Stimulated activated CD4-positive, alpha-beta T cell treated with anti-CD3 and anti-CD28 coated beads, Interleukin-2, amount 100 ng/mL, for 4 hours (primary cell): ENCODE measurements around the gene ANKRD44.
"Not testable (repeated sequence)": the region's sequence is repeated elsewhere in the genome, so short reads cannot be mapped to it uniquely, and the experiment has no call there.

Experiments used
- DNase-seq: peaks from one replicate; pipeline ENCODE4 v3.0.0-alpha.2; 2020; ENCODE audit warnings: low read depth

ANKRD44 gene

DNA sequence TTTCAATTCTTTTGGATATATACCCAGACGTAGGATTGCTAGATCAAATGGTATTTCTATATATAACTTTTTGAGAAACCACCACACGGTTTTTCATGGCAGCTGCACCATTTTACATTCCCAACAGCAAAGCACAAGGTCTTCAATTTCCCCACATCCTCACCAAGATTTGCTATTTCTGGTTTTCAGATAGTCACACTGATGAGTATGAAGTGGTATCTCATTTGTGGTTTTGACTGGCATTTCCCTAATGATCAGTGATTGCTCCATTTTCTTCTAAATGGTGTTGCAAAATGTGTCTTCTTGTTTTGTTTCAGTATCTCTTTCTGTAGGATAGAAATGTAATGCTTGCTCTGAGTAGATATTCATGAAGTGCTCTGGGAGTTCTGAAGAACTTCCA lies 52.0 kb downstream of the ANKRD44 start:
- no peak for DNase-seq

- no peak for DNase-seq
These were observed 53.9 kb downstream of the ANKRD44 start for GRCh38 chr2:197256547-197257170.

DNA sequence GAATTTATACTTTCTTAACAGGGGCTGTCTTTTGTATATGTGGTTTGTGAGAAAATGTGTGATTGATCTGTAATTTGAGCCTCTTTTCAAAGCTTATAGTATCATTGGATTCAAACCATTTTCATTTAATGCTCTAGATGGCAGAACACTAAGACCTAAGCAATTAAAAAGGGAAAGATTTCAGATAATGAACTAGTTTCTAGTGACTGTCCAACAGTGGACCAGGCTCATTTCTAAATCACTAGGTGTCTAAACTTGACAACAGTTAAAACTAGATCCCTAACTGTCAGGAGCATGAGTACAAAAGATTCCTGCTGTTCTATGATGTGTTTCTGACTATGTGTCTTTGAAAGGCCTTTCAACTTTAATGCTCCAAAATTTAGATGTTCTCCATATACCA lies 54.6 kb downstream of the ANKRD44 start:
- DNase-seq = no peak

- peak; percentile 37 for DNase-seq
These were observed 55.0 kb downstream of the ANKRD44 start for GRCh38 chr2:197255543-197255942.

DNA sequence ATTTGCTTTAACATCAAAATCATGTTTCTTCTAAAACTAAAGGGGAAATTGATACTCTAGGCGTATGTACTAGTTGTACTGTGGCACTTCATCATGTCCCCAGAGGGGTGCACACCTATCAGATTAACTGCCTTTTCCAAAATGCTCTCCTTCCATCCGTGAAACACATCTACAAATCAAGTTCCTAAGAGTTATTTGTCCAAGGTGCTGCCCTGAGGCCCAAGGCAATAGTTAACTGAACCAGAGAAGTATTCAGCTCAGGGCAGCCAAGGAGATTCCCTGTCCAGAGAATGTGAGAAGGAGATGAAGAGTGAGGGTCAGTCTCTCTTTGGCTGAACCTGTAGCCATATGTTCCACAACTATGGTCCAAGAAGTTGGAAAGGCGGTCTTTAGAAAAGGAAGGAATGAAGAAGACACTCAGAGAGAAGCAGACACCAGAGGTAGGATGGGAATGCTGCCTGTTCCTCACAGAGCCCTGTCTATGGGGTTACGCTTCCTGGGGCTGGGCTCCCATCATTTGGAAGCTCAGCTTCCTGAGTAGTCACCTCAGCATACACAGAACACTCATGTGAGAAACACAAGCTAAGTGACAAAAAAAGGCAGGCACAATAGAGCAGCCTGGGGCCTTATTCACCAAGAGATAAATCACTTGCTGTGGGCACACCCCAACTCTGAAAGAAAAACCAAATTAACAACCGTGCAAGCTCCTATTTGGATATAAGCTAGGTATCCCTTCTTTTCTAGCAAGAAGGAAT lies 55.6 kb downstream of the ANKRD44 start:
- DNase-seq = no peak

DNA sequence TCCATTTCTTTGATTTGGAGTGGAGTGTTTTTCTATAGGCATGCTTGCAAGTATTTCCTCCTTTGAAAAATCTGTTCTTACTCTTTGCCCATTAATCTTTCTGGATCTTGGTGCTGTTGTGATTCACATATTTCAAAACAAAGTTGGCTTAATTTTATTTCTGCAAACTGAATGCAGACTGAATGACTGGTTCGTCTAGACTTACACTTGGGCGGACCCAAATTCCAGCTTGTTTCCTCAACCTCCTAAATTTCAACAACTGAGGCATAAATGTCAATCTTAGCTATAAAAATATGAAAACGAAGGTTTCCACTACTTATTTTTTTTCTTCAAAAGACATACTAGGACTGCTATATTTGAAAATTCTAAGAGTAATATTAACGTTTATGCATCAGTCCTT lies 59.0 kb downstream of the ANKRD44 start:
- no peak for DNase-seq

DNA sequence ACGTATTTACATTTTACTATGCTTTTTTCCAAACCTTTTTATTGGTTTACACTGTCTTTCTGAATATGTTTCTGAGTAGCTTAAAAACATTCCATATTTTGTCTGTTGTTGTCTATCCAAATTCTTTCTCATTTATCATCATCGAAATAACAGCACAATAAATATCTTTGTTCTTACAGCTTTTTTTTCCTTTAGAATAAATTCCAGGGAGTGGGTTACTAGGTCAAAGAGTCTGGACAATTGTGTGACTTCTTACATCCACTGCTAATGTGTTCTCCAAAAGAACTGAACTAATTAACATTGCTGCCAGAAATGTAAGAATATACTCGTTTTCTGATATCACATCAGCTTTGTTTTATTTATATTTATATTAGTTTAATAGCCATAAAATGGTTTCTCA lies 59.4 kb downstream of the ANKRD44 start:
- DNase-seq = no peak

DNA sequence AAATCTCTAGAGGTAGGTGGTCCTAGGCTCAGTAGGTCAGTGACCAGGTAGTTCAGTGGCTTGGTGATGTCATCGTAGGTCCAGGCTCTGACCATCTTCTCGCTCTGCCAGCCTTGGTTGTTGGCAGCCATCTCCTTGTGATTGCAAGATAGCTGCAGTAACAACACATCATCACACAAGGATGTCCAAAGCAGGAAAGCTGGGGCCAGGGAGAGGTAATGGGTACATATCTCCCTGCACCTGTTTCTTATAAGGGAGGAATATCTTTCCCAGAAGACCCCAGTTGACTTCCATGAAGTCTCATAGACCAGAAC lies 60.5 kb downstream of the ANKRD44 start:
- DNase-seq = no peak

DNA sequence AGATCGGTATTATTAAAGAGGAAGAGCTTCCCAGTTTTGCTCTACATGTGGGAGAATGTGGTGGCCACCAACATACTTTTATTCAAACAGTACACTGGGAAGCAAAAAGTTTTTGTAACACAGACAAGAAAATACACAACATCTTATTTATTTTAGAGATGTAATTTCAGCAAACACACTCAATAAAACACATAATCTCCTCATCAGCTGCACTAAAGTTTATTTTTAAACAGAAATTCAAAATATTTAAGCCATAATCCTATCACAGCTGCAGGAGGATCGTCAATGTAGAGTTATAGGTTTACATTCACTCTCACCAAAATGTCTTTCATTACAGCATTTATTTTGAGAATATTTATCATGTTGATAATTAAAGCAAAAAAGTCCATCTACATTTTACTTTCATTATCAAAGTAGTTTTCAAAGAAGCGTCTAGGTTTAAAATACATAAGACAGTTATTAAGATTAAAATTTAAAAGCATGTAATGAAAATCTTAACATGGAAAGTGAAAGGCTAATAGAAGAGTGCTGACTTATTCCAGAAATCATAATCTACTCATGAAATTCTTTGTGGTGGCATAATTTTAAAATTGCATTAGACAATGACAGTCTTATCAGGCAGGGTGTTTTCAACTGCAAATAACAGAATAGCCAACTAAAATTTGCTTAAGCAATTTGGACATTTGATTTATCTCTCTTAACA lies 61.0 kb downstream of the ANKRD44 start:
- DNase-seq = no peak

DNA sequence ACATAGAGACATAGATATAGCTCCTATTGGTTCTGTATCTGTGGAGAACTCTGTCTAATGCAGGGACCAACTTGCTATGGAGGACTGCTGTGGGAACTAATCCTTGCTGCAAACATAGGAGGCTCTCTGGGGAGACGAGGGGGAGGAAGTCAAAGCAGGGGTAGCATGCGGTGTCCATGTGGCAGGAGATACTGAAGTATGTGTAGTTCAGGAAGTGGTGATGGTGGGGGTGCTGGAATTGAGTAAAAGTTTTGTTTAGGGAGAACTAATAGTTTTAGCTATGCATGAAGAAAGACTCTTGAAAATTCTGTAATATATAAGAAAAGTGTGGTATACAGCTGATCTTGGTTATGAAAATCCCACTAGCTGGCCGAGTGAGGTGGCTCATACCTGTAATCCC lies 62.0 kb downstream of the ANKRD44 start:
- DNase-seq = peak; percentile 19

DNA sequence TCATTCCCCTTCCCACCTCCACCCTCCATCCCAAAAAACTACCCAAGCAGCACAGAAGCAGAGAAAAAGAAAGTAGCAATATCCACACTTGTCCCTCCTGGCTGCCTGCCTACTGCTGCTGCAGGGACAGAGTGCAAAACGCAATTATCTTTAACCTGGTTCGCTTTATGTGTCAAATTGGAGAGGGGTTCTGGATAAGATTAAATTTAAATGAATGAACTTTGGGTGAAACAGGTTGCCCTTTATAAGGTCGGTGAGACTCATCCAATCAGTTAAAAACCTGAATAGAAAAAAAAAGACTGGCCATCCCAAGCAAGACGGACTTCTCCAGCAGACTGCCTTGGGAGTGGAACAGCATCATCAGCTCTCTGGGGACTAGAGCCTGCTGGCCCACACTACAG lies 62.6 kb downstream of the ANKRD44 start:
- no peak for DNase-seq

- DNase-seq = no peak
These were observed 63.5 kb downstream of the ANKRD44 start for GRCh38 chr2:197247083-197247482.

GRCh38 chr2:197245829-197246804 lies 64.5 kb downstream of the ANKRD44 start:
- no peak for DNase-seq

DNA sequence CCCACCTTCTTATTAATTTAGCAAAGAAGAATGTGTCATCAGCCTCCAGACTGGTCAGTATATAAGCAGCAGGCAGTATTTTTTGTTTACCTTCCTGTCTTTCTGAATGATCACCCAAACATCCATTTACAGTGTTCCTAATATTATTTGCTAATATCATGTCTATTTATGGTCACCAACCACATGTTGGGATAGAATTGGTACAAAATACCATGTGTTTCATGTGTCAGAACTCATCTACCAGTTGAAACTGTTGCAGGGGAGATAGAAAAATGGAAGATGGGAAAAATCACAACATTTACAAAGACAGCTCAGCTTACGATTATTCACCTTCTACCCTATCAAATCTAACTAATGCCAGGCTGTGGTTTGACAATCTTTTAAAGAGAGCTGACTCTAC lies 66.2 kb downstream of the ANKRD44 start:
- no peak for DNase-seq

- no peak for DNase-seq
These were observed 67.9 kb downstream of the ANKRD44 start for GRCh38 chr2:197242719-197243118.

DNA sequence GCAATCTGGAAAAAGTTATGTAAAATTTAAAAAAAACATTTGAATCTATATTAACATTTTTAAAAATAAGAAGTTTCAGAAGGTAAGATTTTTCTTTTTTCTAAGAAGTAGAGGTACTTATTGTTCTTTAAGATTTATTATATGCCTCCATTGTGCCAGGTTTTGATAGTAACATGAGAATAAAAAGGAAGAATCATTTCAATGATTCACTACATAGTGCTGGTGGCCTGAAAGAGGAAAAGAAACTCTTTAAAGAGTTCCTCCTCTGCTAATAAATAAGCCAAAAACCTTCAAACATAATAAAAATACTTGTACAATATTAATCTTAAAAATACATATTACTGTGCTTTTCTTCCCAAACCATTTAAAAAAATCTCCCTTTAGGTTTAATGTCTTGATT lies 69.0 kb downstream of the ANKRD44 start:
- no peak for DNase-seq

DNA sequence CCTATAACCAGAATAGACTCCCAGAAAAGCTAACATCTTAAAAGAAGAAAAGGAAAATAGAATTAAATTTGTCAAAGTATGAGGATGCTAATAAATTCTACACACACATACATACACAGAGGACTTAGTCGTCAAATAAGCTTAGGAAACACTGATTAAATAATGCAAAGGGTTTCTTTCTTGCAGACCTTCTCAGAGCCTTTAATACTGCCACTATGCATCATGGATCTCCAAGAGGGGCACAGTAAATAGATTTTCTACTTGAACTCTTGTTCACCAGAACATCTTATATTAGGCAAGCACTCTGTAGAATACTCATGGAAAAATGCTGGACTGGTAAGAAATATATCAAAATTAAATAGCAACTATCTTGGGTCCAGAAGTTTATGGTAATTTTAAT lies 69.4 kb downstream of the ANKRD44 start:
- no peak for DNase-seq

DNA sequence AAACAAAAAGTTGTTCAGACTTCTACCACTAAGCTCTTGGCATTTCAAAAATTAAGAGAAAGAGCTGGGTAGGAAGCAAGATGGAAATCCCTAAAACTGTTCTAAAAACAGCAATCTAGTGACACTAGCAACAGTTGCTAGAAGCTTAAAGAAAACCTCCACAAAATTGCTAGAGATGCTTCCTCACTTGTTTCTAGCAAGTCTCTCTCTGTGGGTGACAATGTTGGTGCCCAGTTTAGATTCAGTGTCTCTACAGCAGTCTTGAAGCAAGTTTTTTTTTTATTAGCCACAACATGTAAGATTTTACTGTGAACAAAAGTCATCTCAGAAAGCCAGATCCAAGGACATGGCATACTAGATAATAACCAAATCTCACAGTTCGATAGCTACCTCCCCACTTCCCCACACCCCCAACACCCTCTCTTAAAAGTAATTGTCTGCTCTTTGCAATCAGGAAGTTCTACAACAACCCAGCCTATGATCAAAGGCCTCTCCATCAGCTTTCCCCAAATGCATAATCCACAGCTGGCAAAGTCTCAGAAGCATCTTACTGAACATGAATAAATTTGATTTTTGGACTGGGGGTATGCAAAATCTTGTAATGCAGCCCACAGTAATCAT lies 70.0 kb downstream of the ANKRD44 start:
- DNase-seq = no peak

DNA sequence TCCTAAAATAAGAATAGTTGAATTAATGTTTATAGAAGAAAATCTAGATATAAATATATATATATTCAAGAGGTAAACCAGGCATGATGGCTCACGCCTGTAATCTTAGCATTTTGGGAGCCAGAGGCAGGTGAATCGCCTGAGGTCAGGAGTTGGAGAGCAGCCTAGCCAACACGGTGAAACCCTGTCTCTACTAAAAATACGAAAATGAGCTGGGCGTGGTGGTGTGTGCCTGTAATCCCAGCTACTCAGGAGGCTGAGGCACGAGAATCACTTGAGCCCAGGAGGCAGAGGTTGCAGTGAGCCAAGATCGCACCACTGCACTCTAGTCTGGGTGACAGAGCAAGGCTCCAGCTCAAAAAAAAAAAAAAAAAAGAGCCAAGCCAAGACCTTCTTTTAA lies 70.6 kb downstream of the ANKRD44 start:
- not testable (repeated sequence) for DNase-seq

GRCh38 chr2:197239434-197239833 lies 71.1 kb downstream of the ANKRD44 start:
- DNase-seq = no peak

GRCh38 chr2:197238043-197238365 lies 72.6 kb downstream of the ANKRD44 start:
- DNase-seq = no peak
